C4-2B (cell line): ENCODE data around the gene PDE4D.

Experiments used
- ZFX ChIP-seq: fragments of 450-650 bp; IDR thresholded peaks from 2 replicates; pipeline ENCODE4 v1.6.1; 2017
- TF ChIP-seq, protein P1 (sequence below): fragments of 450-650 bp; conservative IDR thresholded peaks from 2 replicates; pipeline ENCODE4 v1.5.1; 2017; ENCODE audit warnings: mild to moderate bottlenecking

DNA sequence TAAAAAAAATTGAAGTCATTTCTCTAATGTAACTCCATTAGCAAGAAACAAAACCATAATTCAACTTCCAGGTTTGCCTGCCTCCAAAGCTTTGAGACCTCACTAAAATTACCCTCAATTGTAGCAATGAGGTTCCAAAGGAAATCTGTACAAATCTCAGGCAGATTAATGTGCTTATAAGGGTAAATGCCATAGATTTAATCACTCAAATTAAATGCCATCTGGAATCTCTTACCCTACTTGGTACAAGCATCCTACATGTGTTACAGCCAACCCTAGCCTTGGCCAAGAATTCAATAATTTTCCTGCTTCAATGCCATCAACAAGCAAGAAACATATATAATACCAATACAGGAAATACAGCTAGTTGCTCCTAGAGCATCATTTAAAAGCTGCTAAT lies 857.8 kb downstream of the PDE4D start:
- TF ChIP-seq, protein P1, sequence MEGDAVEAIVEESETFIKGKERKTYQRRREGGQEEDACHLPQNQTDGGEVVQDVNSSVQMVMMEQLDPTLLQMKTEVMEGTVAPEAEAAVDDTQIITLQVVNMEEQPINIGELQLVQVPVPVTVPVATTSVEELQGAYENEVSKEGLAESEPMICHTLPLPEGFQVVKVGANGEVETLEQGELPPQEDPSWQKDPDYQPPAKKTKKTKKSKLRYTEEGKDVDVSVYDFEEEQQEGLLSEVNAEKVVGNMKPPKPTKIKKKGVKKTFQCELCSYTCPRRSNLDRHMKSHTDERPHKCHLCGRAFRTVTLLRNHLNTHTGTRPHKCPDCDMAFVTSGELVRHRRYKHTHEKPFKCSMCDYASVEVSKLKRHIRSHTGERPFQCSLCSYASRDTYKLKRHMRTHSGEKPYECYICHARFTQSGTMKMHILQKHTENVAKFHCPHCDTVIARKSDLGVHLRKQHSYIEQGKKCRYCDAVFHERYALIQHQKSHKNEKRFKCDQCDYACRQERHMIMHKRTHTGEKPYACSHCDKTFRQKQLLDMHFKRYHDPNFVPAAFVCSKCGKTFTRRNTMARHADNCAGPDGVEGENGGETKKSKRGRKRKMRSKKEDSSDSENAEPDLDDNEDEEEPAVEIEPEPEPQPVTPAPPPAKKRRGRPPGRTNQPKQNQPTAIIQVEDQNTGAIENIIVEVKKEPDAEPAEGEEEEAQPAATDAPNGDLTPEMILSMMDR: no peak
- no peak for TF ChIP-seq ZFX
